CD4-positive, alpha-beta T cell (primary cell): ENCODE data around the gene SH3YL1. TPM values are rescaled to one million over a fixed set of nuclear protein-coding genes. Genes with fewer than 3 reads are reported as not detected.

ENCODE experiments used
- ATAC-seq: fragments of 200-7000 bp; cut with Tn5 transposase; one replicate; pipeline ENCODE4 v1.10.0; 2022; ENCODE audit warnings: mild to moderate bottlenecking; ENCODE audit not compliant: poor library complexity
- CTCF ChIA-PET: fragments of 350-600 bp; sonication (Branson Sonifier 250); formaldehyde crosslinking; loops from one replicate; lab custom pipeline; 2021; ENCODE audit warnings: antibody characterized with exemption, inconsistent platforms; lab: Charles Lee
- POLR2A ChIA-PET: fragments of 350-600 bp; sonication (Branson Sonifier 250); formaldehyde crosslinking; loops from one replicate; lab custom pipeline; 2021; ENCODE audit warnings: antibody characterized with exemption, inconsistent platforms; lab: Charles Lee
- DNase-seq, 14 experiments: peaks; one replicate each; pipeline ENCODE4 v3.0.0-alpha.2; 2013 to 2020; ENCODE audit warnings: mixed read lengths in 2 of 14
- H3K27ac ChIP-seq, 2 donors: one replicate each; pipeline versions ENCODE4 v1.5.1 to v1.7.0; 2013; ENCODE audit warnings: low read length in 2 of 2, low read depth in 1 of 2, mild to moderate bottlenecking in 1 of 2
- H3K27me3 ChIP-seq, 2 experiments: 1 replicate in 1 of 2; 2 replicates in 1 of 2; pipeline versions ENCODE4 v1.6.1 to v1.7.0; 2013; ENCODE audit warnings: low read length in 2 of 2, control low read depth in 1 of 2, mild to moderate bottlenecking in 1 of 2, moderate library complexity in 1 of 2; ENCODE audit not compliant: insufficient read depth in 2 of 2, control insufficient read depth in 1 of 2
- H3K36me3 ChIP-seq: one replicate; pipeline ENCODE4 v1.6.1; 2013; ENCODE audit warnings: low read length, control low read depth; ENCODE audit not compliant: insufficient read depth
- H3K4me1 ChIP-seq: one replicate; pipeline ENCODE4 v1.6.1; 2013; ENCODE audit warnings: low read length, control low read depth; ENCODE audit not compliant: insufficient read depth
- H3K4me3 ChIP-seq: one replicate; pipeline ENCODE4 v1.5.1; 2013; ENCODE audit warnings: mild to moderate bottlenecking, low read length, moderate library complexity
- H3K9me3 ChIP-seq, 2 experiments: 1 replicate in 1 of 2; 2 replicates in 1 of 2; pipeline versions ENCODE4 v1.6.1 to v1.7.0; 2013; ENCODE audit warnings: low read length in 2 of 2, mild to moderate bottlenecking in 2 of 2, control low read depth in 1 of 2, moderate library complexity in 1 of 2; ENCODE audit not compliant: control insufficient read depth in 1 of 2, insufficient read depth in 1 of 2
- H3K27ac Mint-ChIP-seq: one replicate; pipeline ENCODE4 v1.8.0; 2020; ENCODE audit warnings: mixed read lengths
- H3K27me3 Mint-ChIP-seq: one replicate; pipeline ENCODE4 v1.8.0; 2021; ENCODE audit warnings: mixed read lengths
- H3K36me3 Mint-ChIP-seq: one replicate; pipeline ENCODE4 v1.8.0; 2021; ENCODE audit warnings: low read depth, mixed read lengths
- H3K4me1 Mint-ChIP-seq: one replicate; pipeline ENCODE4 v1.8.0; 2021; ENCODE audit warnings: low read depth, mixed read lengths
- H3K4me3 Mint-ChIP-seq: one replicate; pipeline ENCODE4 v1.8.0; 2020; ENCODE audit warnings: mild to moderate bottlenecking, mixed read lengths
- H3K9me3 Mint-ChIP-seq: one replicate; pipeline ENCODE4 v1.8.0; 2020; ENCODE audit warnings: mixed read lengths
- intact Hi-C, 2 experiments: fragments of 100-400 bp; cut with DNase I in 1 of 2; cut with micrococcal nuclease in 1 of 2; formaldehyde crosslinking; loops; one replicate each; pipeline versions ENCODE4 v1.15.1 to v1.9.0; 2023 to 2025; cut with DNase I, micrococcal nuclease
- total RNA-seq, 174 experiments: library from RNA in 2 of 174; stranded (reverse) in 2 of 174; gene quantifications; one replicate each; pipeline ENCODE4 v1.2.3 and lab custom pipeline; 2021 to 2026
- TF ChIP-seq, protein P1 (sequence below): fragments of 200-600 bp; IDR thresholded peaks from one replicate; pipeline ENCODE4 v1.8.0; 2022; ENCODE audit warnings: antibody characterized with exemption, mild to moderate bottlenecking

The SH3YL1 gene
- total RNA-seq, 2 experiments from 2014 or later = 59.7 to 61.9 TPM

- Histone ChIP-seq H3K4me1 (peaks cover 14% of the 10 kb centered on the region), H3K9me3 (peaks cover 0 to 5% of the 10 kb centered on the region in 2 experiments), H3K27ac (no peak overlapping the region), H3K4me3 (no peak overlapping the region), H3K27me3 (peaks cover 24 to 27% of the 10 kb centered on the region in 2 experiments), H3K36me3 (peaks cover 17% of the 10 kb centered on the region)
- intact Hi-C loops = no loop called here
- Mint-ChIP-seq H3K27me3 (peaks cover 27% of the 10 kb centered on the region), H3K4me3 (no peak overlapping the region), H3K36me3 (peaks cover 26% of the 10 kb centered on the region), H3K27ac (no peak overlapping the region), H3K9me3 (no peaks in the 10 kb centered on the region), H3K4me1 (peaks cover 14% of the 10 kb centered on the region)
- no peak for ATAC-seq
- DNase-seq = no peak
- ChIA-PET POLR2A (no interaction called here), CTCF (no interaction called here)
- TF ChIP-seq, protein P1, sequence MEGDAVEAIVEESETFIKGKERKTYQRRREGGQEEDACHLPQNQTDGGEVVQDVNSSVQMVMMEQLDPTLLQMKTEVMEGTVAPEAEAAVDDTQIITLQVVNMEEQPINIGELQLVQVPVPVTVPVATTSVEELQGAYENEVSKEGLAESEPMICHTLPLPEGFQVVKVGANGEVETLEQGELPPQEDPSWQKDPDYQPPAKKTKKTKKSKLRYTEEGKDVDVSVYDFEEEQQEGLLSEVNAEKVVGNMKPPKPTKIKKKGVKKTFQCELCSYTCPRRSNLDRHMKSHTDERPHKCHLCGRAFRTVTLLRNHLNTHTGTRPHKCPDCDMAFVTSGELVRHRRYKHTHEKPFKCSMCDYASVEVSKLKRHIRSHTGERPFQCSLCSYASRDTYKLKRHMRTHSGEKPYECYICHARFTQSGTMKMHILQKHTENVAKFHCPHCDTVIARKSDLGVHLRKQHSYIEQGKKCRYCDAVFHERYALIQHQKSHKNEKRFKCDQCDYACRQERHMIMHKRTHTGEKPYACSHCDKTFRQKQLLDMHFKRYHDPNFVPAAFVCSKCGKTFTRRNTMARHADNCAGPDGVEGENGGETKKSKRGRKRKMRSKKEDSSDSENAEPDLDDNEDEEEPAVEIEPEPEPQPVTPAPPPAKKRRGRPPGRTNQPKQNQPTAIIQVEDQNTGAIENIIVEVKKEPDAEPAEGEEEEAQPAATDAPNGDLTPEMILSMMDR = no peak
These were observed 21.2 kb upstream of the SH3YL1 start for GRCh38 chr2:284896-285492.

DNA sequence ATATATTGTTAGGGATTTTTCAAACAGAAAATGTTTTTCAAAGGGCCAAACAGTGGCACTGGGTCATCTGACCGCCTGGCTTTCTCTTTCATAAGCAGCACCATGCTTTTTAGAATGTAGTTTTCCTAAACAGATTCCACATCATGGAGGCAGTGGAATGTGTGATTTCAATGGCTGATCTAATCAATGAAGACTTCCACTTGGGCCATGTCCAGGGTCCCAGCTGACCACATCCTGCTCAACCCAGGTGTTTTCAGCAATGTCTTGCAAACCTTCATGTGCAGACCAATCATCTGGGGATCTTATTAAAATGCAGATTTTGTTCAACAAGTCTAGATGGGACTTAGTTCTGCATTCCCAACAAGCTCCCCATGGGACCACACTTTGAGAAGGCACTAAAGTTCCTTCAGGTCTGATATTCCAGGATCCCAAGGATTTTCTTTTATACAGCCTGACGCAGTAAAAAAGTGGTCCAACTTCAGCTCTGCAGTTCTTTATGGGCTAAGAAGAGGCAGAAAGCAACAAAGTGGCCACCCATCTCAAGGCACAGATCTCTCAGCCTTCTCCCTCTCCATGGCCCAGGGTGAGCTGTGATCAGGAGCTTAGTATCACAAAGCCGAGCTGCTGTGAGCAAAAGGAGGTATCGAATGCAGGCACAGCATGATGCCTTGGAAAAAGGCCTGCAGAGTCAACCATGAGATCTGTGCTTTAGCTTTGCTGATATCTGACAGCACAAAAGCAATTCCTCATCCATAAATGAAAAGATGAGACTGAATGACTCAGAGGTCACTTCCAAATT lies 20.4 kb upstream of the SH3YL1 start:
- ChIA-PET POLR2A (interaction anchor here (0.6 kb wide), 1 partner anchor 85 kb away, joined by 3 read pairs; no protein-coding TSS in a partner anchor), CTCF (no interaction called here)
- no peaks in the 10 kb centered on the region for H3K9me3 Mint-ChIP-seq
- no peak overlapping the region for H3K4me3 Mint-ChIP-seq
- Histone ChIP-seq H3K9me3 (peaks cover 0 to 2% of the 10 kb centered on the region in 2 experiments), H3K27me3 (peaks cover 16 to 20% of the 10 kb centered on the region in 2 experiments), H3K4me1 (peaks cover 6% of the 10 kb centered on the region), H3K4me3 (no peak overlapping the region), H3K27ac (no peak overlapping the region), H3K36me3 (peaks cover 20% of the 10 kb centered on the region)
- peaks cover 20% of the 10 kb centered on the region for H3K27me3 Mint-ChIP-seq
- ATAC-seq (no peak), DNase-seq (no peak)
- TF ChIP-seq, protein P1 = no peak
- no peak overlapping the region for H3K27ac Mint-ChIP-seq
- intact Hi-C loops = no loop called here
- peaks cover 34% of the 10 kb centered on the region for H3K36me3 Mint-ChIP-seq
- H3K4me1 Mint-ChIP-seq = peaks cover 8% of the 10 kb centered on the region

DNA sequence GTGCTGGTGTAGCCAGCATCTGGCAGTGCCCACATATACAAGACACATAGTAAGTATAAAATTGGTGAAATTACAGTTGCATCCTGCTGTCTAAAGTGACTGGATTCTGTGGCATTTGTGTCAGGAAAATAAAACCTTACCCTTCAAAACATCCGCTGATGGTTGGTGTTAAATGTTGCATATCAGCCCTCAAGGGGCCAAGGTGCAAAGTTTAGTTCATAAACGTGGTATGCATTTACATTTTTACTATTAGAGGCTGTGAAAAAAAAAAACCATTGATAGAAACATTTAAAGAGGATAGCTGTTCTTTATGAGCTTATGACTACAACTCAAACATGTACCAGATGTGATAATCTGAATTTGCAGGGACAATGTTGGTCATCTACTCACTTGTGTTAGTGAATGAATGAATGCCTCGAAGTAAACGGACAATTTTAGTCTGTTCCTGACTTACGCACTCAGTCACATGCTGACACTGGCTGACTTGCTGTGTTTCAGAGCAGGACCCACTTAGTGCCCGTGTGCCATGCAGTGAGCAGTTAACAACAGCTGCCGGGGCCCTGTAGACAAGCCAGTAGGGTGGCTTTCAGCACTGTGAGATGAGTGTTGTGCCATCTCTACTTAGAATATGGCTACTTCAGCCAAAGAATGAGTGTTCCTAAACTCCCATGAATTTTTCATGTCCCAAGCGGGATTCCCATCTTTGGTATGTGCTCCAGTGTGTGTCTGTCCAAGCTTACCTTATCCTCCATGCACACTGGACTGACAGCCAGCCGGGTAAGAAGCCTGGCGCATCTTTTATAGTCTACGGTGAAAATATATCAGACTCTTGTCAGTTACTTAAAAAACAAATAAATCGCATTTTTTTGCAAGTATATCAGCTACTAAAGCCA lies 18.8 kb upstream of the SH3YL1 start:
- H3K27ac Mint-ChIP-seq = no peak overlapping the region
- Histone ChIP-seq H3K4me1 (peaks cover 3% of the 10 kb centered on the region), H3K27me3 (peaks cover 13 to 18% of the 10 kb centered on the region in 2 experiments), H3K9me3 (no peaks in the 10 kb centered on the region), H3K4me3 (no peak overlapping the region), H3K27ac (no peak overlapping the region), H3K36me3 (peaks cover 35% of the 10 kb centered on the region)
- POLR2A ChIA-PET = no interaction called here
- CTCF ChIA-PET = interaction anchor here (1.6 kb wide), 1 partner anchor 31 kb away, joined by 3 read pairs; no protein-coding TSS in a partner anchor
- intact Hi-C loops = no loop called here
- DNase-seq = no peak
- peaks cover 50% of the 10 kb centered on the region for H3K36me3 Mint-ChIP-seq
- no peak for ATAC-seq
- no peak overlapping the region for H3K4me3 Mint-ChIP-seq
- H3K4me1 Mint-ChIP-seq = peaks cover 8% of the 10 kb centered on the region
- H3K27me3 Mint-ChIP-seq = peaks cover 20% of the 10 kb centered on the region
- H3K9me3 Mint-ChIP-seq = no peaks in the 10 kb centered on the region
- TF ChIP-seq, protein P1 = no peak
